ENCODE measurements around the gene ERAP2.

DNA sequence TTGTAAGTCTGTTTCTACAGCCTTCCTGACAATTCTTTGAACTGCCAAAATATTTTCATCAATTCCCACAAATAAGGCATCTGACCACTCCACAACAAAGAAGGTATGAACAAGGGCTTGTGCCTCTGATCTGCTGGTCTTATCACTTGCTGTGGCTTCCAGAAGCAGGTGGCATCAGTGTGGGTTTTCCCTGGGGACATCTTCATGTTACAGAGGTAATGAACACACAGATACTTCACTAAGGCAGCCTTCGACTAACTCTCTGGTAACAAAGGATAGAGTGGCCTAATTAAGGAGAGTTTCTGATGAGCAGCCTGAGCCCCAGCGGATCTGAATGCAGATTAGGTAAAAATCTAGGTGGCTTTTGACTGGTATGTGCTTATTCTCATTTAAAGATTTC lies 15.2 kb upstream of the ERAP2 start:
- TF ChIP-seq, protein P1, sequence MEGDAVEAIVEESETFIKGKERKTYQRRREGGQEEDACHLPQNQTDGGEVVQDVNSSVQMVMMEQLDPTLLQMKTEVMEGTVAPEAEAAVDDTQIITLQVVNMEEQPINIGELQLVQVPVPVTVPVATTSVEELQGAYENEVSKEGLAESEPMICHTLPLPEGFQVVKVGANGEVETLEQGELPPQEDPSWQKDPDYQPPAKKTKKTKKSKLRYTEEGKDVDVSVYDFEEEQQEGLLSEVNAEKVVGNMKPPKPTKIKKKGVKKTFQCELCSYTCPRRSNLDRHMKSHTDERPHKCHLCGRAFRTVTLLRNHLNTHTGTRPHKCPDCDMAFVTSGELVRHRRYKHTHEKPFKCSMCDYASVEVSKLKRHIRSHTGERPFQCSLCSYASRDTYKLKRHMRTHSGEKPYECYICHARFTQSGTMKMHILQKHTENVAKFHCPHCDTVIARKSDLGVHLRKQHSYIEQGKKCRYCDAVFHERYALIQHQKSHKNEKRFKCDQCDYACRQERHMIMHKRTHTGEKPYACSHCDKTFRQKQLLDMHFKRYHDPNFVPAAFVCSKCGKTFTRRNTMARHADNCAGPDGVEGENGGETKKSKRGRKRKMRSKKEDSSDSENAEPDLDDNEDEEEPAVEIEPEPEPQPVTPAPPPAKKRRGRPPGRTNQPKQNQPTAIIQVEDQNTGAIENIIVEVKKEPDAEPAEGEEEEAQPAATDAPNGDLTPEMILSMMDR (IDR thresholded peaks at IDR 0.05): no peak
- no peak for TF ChIP-seq POLR2A (IDR thresholded peaks at IDR 0.05)
